H1 (cell line): ENCODE data around the gene SRY. TPM values are rescaled to one million over a fixed set of nuclear protein-coding genes. Genes with fewer than 3 reads are reported as not detected.

ENCODE experiments used
- CTCF ChIA-PET: fragments of 300-600 bp; sonication (Branson Sonifier 250); formaldehyde crosslinking; loops from one replicate; lab custom pipeline; 2021; ENCODE audit not compliant: partially characterized antibody; lab: Charles Lee
- POLR2A ChIA-PET: fragments of 300-600 bp; sonication (Branson Sonifier 250); formaldehyde crosslinking; loops from one replicate; lab custom pipeline; 2021; ENCODE audit warnings: inconsistent platforms; ENCODE audit not compliant: partially characterized antibody; lab: Charles Lee
- DNase-seq, 2 experiments: peaks; one replicate each; pipeline versions ENCODE4 v3.0.0 to v3.0.0-alpha.2; 2010 to 2022; ENCODE audit warnings: low spot score in 2 of 2, low read depth in 1 of 2, mixed read lengths in 1 of 2
- FAIRE-seq: peaks from 2 replicates; lab custom pipeline; 2011; peaks lifted over from hg19 to GRCh38; lab: Jason Lieb, UNC
- H2AFZ ChIP-seq: 2 replicates; pipeline ENCODE4 v1.8.1; 2012; ENCODE audit warnings: low read length, inconsistent platforms
- H2AK5ac ChIP-seq: 2 replicates; pipeline ENCODE4 v1.6.1; 2013; ENCODE audit warnings: low read depth, low read length
- H2BK120ac ChIP-seq: replicated peaks from 2 replicates; pipeline ENCODE3; 2013; ENCODE audit warnings: low read depth, low read length, inconsistent platforms
- H2BK12ac ChIP-seq: 2 replicates; pipeline ENCODE4 v1.6.1; 2013; ENCODE audit warnings: low read depth, low read length
- H2BK15ac ChIP-seq: 2 replicates; pipeline ENCODE4 v1.6.1; 2013; ENCODE audit warnings: low read length
- H2BK20ac ChIP-seq: 2 replicates; pipeline ENCODE4 v1.6.1; 2013; ENCODE audit warnings: low read length
- H2BK5ac ChIP-seq: 2 replicates; pipeline ENCODE4 v1.6.1; 2013; ENCODE audit warnings: low read depth, low read length
- H3K14ac ChIP-seq: 2 replicates; pipeline ENCODE4 v1.6.1; 2013; ENCODE audit warnings: inconsistent platforms; ENCODE audit not compliant: insufficient read length
- H3K18ac ChIP-seq: 2 replicates; pipeline ENCODE4 v1.6.1; 2013; ENCODE audit warnings: low read length; ENCODE audit errors: extremely low read depth
- H3K23ac ChIP-seq: 2 replicates; pipeline ENCODE4 v1.6.1; 2013; ENCODE audit warnings: inconsistent platforms; ENCODE audit not compliant: insufficient read length
- H3K23me2 ChIP-seq: 2 replicates; pipeline ENCODE4 v1.6.1; 2013; ENCODE audit warnings: low read depth, low read length
- H3K27ac ChIP-seq: 2 replicates; pipeline ENCODE4 v1.6.1; 2011; ENCODE audit warnings: low read depth, low read length, inconsistent platforms
- H3K27me3 ChIP-seq, 4 experiments: replicated peaks in 1 of 4; 1 replicate in 1 of 4; 2 replicates in 3 of 4; pipeline versions ENCODE4 v1.6.1 to v1.8.1; 2011 to 2013; ENCODE audit warnings: low read length in 3 of 4, mild to moderate bottlenecking in 3 of 4, inconsistent platforms in 2 of 4, mixed read lengths in 2 of 4, moderate library complexity in 1 of 4; ENCODE audit not compliant: control insufficient read depth in 3 of 4, insufficient read depth in 3 of 4; ENCODE audit errors: extremely low read depth in 1 of 4
- H3K36me3 ChIP-seq, 4 experiments: 2 replicates each; pipeline versions ENCODE4 v1.6.1 to v1.8.1; 2011 to 2013; ENCODE audit warnings: mild to moderate bottlenecking in 4 of 4, low read length in 3 of 4, moderate library complexity in 2 of 4, control low read depth in 1 of 4, inconsistent platforms in 1 of 4; ENCODE audit not compliant: insufficient read depth in 4 of 4, control insufficient read depth in 2 of 4
- H3K4ac ChIP-seq: replicated peaks from 2 replicates; pipeline ENCODE3; 2013; ENCODE audit warnings: low read length, low read depth, mixed read lengths, inconsistent platforms; ENCODE audit not compliant: insufficient read length
- H3K4me1 ChIP-seq, 4 experiments: replicated peaks in 1 of 4; 1 replicate in 1 of 4; 2 replicates in 3 of 4; pipeline versions ENCODE4 v1.6.1 to v1.8.1; 2011 to 2013; ENCODE audit warnings: low read length in 3 of 4, inconsistent platforms in 2 of 4, mixed read lengths in 1 of 4; ENCODE audit not compliant: insufficient read depth in 4 of 4, control insufficient read depth in 3 of 4
- H3K4me2 ChIP-seq, 2 experiments: 2 replicates each; pipeline versions ENCODE4 v1.6.1 to v1.8.1; 2011 to 2013; ENCODE audit warnings: low read depth in 2 of 2, low read length in 2 of 2, control low read depth in 1 of 2, inconsistent platforms in 1 of 2, mild to moderate bottlenecking in 1 of 2; ENCODE audit not compliant: insufficient read depth in 1 of 2
- H3K4me3 ChIP-seq, 4 experiments: fragments of 200-600, 300-600 bp in 1 of 4; sonication (generic), shearing (Covaris generic), sonication (Bioruptor Twin) in 1 of 4; 2 replicates each; pipeline versions ENCODE4 v1.5.1 to v1.8.1; 2011 to 2016; ENCODE audit warnings: low read length in 4 of 4, low read depth in 3 of 4, control low read depth in 2 of 4, inconsistent platforms in 2 of 4, mild to moderate bottlenecking in 2 of 4, mixed read lengths in 1 of 4, moderate library complexity in 1 of 4; ENCODE audit not compliant: insufficient read depth in 2 of 4; ENCODE audit errors: extremely low read depth in 1 of 4
- H3K56ac ChIP-seq: replicated peaks from 2 replicates; pipeline ENCODE3; 2013; ENCODE audit warnings: low read depth, mild to moderate bottlenecking, mixed read lengths, low read length, inconsistent platforms; ENCODE audit not compliant: insufficient read length
- H3K79me1 ChIP-seq: 2 replicates; pipeline ENCODE4 v1.6.1; 2013; ENCODE audit warnings: low read depth, low read length, control low read depth
- H3K79me2 ChIP-seq, 2 experiments: 2 replicates each; pipeline versions ENCODE4 v1.6.1 to v1.8.1; 2012 to 2013; ENCODE audit warnings: low read length in 2 of 2, mild to moderate bottlenecking in 2 of 2, inconsistent platforms in 1 of 2; ENCODE audit not compliant: insufficient read depth in 2 of 2, control insufficient read depth in 1 of 2
- H3K9ac ChIP-seq, 4 experiments: replicated peaks in 1 of 4; 1 replicate in 1 of 4; 2 replicates in 3 of 4; pipeline versions ENCODE4 v1.6.1 to v1.8.1; 2011 to 2013; ENCODE audit warnings: low read depth in 3 of 4, low read length in 3 of 4, control low read depth in 2 of 4, mild to moderate bottlenecking in 2 of 4, moderate library complexity in 2 of 4, inconsistent platforms in 1 of 4; ENCODE audit errors: extremely low read depth in 1 of 4
- H3K9me3 ChIP-seq, 2 experiments: 2 replicates each; pipeline versions ENCODE4 v1.6.1 to v1.8.1; 2012 to 2013; ENCODE audit warnings: mild to moderate bottlenecking in 2 of 2, moderate library complexity in 2 of 2, control low read depth in 1 of 2, inconsistent platforms in 1 of 2, low read depth in 1 of 2, low read length in 1 of 2, mixed read lengths in 1 of 2; ENCODE audit not compliant: insufficient read depth in 2 of 2
- H4K20me1 ChIP-seq, 2 experiments: replicated peaks in 1 of 2; 2 replicates each; pipeline versions ENCODE3 to v1.8.1; 2011 to 2013; ENCODE audit warnings: inconsistent platforms in 2 of 2, low read length in 2 of 2, mild to moderate bottlenecking in 1 of 2; ENCODE audit not compliant: insufficient read depth in 2 of 2, control insufficient read depth in 1 of 2
- H4K5ac ChIP-seq: 2 replicates; pipeline ENCODE4 v1.6.1; 2013; ENCODE audit warnings: low read length, low read depth, mixed read lengths, inconsistent platforms; ENCODE audit not compliant: insufficient read length
- H4K8ac ChIP-seq: 2 replicates; pipeline ENCODE4 v1.8.0; 2013; ENCODE audit warnings: mild to moderate bottlenecking, moderate library complexity, low read length, inconsistent platforms; ENCODE audit not compliant: insufficient read depth; ENCODE audit errors: extremely low read depth
- H4K91ac ChIP-seq: replicated peaks from 2 replicates; pipeline ENCODE3; 2013; ENCODE audit warnings: low read length, mixed read lengths, inconsistent platforms; ENCODE audit not compliant: insufficient read length
- HDAC2 ChIP-seq, 2 experiments: fragments of 300-600 bp in 1 of 2; sonication (generic) in 1 of 2; IDR thresholded peaks; 2 replicates each; pipeline ENCODE4 v1.6.1; 2011 to 2012; ENCODE audit warnings: low read depth in 2 of 2, low read length in 2 of 2, mild to moderate bottlenecking in 2 of 2, moderate library complexity in 2 of 2, borderline replicate concordance in 1 of 2, inconsistent platforms in 1 of 2
- HDAC6 ChIP-seq: IDR thresholded peaks from one replicate; pipeline ENCODE4 v1.7.1; 2012; ENCODE audit warnings: low read depth, mild to moderate bottlenecking, inconsistent platforms, low read length, moderate library complexity
- SAP30 ChIP-seq: fragments of 300-600 bp; sonication (generic); IDR thresholded peaks from 2 replicates; pipeline ENCODE4 v1.7.1; 2012; ENCODE audit warnings: low read length, moderate library complexity, mild to moderate bottlenecking, inconsistent platforms; ENCODE audit not compliant: insufficient read depth, insufficient replicate concordance
- SIX5 ChIP-seq: IDR thresholded peaks from 2 replicates; pipeline ENCODE4 v1.6.1; 2011; ENCODE audit warnings: mild to moderate bottlenecking, low read depth, low read length
- TCF12 ChIP-seq: IDR thresholded peaks from 2 replicates; pipeline ENCODE4 v1.6.1; 2011; ENCODE audit warnings: low read depth, mild to moderate bottlenecking, low read length
- polyA plus RNA-seq, 7 experiments: library from polyadenylated mRNA; depleted of rRNA in 3 of 7; stranded (reverse) in 5 of 7; unstranded in 2 of 7; fragments of >200 nt in 5 of 7; fragments of 200-250 nt in 2 of 7; gene quantifications; 1 replicate in 5 of 7; 2 replicates in 1 of 7; 4 replicates in 1 of 7; pipeline versions ENCODE4 v1.2.1 to v1.2.3, GENCODE V29; 2011 to 2013; ENCODE audit warnings: missing spikeins in 2 of 7, mixed read lengths in 2 of 7
- total RNA-seq: library from RNA; stranded (reverse); fragmentation: NEBNext Ultra II Directional; extraction: Animal tissue kit (Norgen Biotek cat#: 25700); gene quantifications from 2 replicates; pipeline ENCODE4 v1.2.1, GENCODE V29; 2021

Gene SRY
- total and polyA plus RNA-seq, 2 of the 8 experiments (the other 6 are each of a cell fraction or from before 2014, with no cell fraction given): 5.9 to 15.1 TPM

- Histone ChIP-seq H4K91ac (no peak overlapping the region), H3K79me1 (no peaks in the 10 kb centered on the region), H3K9ac (no peak overlapping the region), H2AK5ac (no peak overlapping the region), H3K4me1 (no peaks in the 10 kb centered on the region), H4K20me1 (no peaks in the 10 kb centered on the region), H2BK15ac (no peak overlapping the region), H2BK20ac (no peak overlapping the region), H3K18ac (no peak overlapping the region), H3K56ac (no peak overlapping the region), H3K4ac (no peak overlapping the region), H3K9me3 (no peaks in the 10 kb centered on the region), H2AFZ (no peak overlapping the region), H3K14ac (no peak overlapping the region), H3K4me3 (no peak overlapping the region), H2BK5ac (no peak overlapping the region), H4K8ac (no peak overlapping the region), H2BK12ac (no peak overlapping the region), H3K23me2 (no peaks in the 10 kb centered on the region), H3K36me3 (no peaks in the 10 kb centered on the region), H3K27ac (no peak overlapping the region), H4K5ac (no peak overlapping the region), H2BK120ac (no peak overlapping the region), H3K79me2 (no peaks in the 10 kb centered on the region), H3K27me3 (no peaks in the 10 kb centered on the region), H3K23ac (no peak overlapping the region), H3K4me2 (no peak overlapping the region)
- DNase-seq: no peak
- POLR2A ChIA-PET: interaction anchor here (0.8 to 1.8 kb wide), 3 partner anchors 44 to 46 kb away, joined by 3 to 4 read pairs (median 4); partner anchors contain the start of gene RPS4Y1
- no peak for FAIRE-seq
- CTCF ChIA-PET: no interaction called here
- TF ChIP-seq HDAC6 (no peak), HDAC2 (IDR thresholded peaks at IDR 0.05; ENCODE audit: borderline replicate concordance in 1 of 2, low read depth in 2 of 2, low read length in 2 of 2) (no peak), SAP30 (no peak), SIX5 (no peak), TCF12 (no peak)
Observed at GRCh38 chrY:2797991-2798390, 10.5 kb upstream of the SRY start.
